ENCODE measurements around the gene STXBP6. TPM values are rescaled to one million over a fixed set of nuclear protein-coding genes. Genes with fewer than 3 reads are reported as not detected.

The STXBP6 gene
- total RNA-seq, 1 experiment from 2014 or later = 34.3 TPM

GRCh38 chr14:25055992-25056687, 6.2 kb upstream of the STXBP6 start:
- in situ Hi-C loops (cut with HindIII; ENCODE audit: low pct_unique_long_range_greater_than_20kb, low sequenced_read_pairs) = no loop called here

DNA sequence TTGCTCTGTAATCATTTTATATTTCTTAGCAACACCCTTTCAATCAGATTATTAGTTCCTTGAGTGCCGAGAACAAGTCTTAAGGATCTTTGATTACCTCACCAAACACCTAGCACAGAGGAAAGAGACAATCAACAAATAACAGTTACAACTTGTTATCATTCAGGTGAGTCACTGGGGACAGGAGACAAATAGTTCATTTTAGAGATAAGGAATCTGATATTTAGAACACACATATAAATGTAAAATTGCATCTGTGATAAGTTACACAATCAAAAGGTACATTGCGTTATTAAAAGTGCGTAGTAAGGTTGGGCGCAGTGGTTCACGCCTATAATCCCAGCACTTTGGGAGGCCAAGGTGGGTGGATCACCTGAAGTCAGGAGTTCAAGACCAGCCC, 5.1 kb upstream of the STXBP6 start:
- in situ Hi-C loops (cut with HindIII; ENCODE audit: low pct_unique_long_range_greater_than_20kb, low sequenced_read_pairs) = no loop called here
- DNase-seq (ENCODE audit: low read depth, low spot score) = no peak

More at GRCh38 chr14:25055992-25056687, 6.2 kb upstream of the STXBP6 start:
- DNase-seq (ENCODE audit: low read depth, low spot score) = no peak

DNA sequence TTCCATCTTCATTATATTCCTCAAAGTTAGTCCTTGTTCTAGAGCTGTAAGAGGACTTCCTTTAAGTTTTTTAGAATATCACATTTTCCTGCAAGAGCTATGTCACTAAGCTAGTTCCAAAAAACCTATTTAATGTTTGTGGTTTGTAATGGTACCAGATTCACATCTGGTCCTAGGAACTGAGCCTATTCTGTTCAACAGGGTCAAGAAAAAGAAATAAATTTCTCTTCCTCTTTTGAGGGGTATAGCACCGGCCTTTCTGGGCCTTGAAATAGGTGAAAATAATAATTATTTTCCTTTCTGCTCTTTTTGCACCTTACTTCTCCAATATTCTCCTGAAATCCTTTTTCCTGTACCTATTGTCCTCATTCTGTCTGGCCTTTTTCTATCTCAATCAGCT, 3.6 kb upstream of the STXBP6 start:
- no peak for DNase-seq (ENCODE audit: low read depth, low spot score)
- in situ Hi-C loops (cut with HindIII; ENCODE audit: low pct_unique_long_range_greater_than_20kb, low sequenced_read_pairs) = no loop called here

- in situ Hi-C loops (cut with HindIII; ENCODE audit: low pct_unique_long_range_greater_than_20kb, low sequenced_read_pairs) = no loop called here
- no peak for DNase-seq (ENCODE audit: low read depth, low spot score)
Observed at GRCh38 chr14:25052921-25053320, 3.0 kb upstream of the STXBP6 start.

DNA sequence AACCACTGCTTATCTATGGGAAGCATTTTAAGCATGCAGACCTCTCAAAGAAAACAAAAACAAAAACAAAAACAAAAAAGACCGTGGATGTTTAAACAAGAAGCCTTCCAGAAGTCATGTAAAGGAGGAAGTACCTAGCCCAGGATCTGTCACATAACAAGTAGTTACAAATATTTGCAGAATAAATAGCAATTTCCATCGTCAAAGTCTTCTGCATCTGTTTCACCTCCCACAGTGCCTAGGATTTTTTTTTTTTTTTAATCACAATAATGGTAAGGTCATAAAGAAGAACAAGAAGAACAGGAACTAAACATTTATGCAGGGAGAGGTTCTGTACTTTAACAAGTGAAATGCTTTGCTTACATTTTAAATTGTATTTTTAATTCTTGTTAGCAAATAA, 2.4 kb upstream of the STXBP6 start:
- no peak for DNase-seq (ENCODE audit: low read depth, low spot score)
- in situ Hi-C loops (cut with HindIII; ENCODE audit: low pct_unique_long_range_greater_than_20kb, low sequenced_read_pairs) = no loop called here

GRCh38 chr14:25050269-25051150, 563 bp upstream of the STXBP6 start:
- in situ Hi-C loops (cut with HindIII; ENCODE audit: low pct_unique_long_range_greater_than_20kb, low sequenced_read_pairs) = no loop called here
- DNase-seq (ENCODE audit: low read depth, low spot score) = no peak

GRCh38 chr14:25049093-25049567, 817 bp downstream of the STXBP6 start:
- in situ Hi-C loops (cut with HindIII; ENCODE audit: low pct_unique_long_range_greater_than_20kb, low sequenced_read_pairs) = no loop called here

GRCh38 chr14:25048170-25049016, 1.6 kb downstream of the STXBP6 start:
- in situ Hi-C loops (cut with HindIII; ENCODE audit: low pct_unique_long_range_greater_than_20kb, low sequenced_read_pairs) = no loop called here
- DNase-seq (ENCODE audit: low read depth, low spot score) = no peak

More at GRCh38 chr14:25049093-25049567, 817 bp downstream of the STXBP6 start:
- DNase-seq (ENCODE audit: low read depth, low spot score) = no peak

DNA sequence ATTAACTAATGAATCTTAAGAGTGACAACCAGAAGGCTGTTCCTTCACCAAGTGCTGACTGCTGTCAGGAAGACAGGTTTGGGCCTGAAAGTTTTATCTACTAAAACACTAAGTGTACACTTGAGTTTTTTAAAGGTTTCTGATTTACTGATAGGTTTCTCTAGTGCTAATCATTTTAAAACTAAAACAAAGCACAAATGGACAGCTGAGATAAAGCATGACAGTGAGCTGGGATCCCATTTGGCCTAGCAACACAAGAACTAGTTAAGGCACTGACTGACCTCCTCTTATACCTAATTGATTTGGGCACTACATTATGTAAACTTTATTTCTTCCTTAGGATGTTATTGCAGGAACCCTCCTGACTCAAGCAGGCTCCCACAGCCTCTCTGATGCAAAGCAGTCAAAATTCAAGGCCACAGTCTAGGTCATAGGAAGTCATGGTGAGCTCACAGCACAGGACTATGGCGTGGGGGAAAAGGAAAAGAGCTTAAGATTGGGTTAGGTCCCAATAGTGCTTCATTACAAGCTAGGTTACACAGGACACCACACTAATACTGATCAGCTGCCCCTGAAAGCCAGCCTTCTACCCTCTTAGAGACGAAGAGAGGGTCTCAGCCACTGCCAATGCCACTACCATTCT, 3.5 kb downstream of the STXBP6 start:
- no peak for DNase-seq (ENCODE audit: low read depth, low spot score)
- in situ Hi-C loops (cut with HindIII; ENCODE audit: low pct_unique_long_range_greater_than_20kb, low sequenced_read_pairs) = no loop called here

GRCh38 chr14:25044106-25044698, 5.7 kb downstream of the STXBP6 start:
- in situ Hi-C loops (cut with HindIII; ENCODE audit: low pct_unique_long_range_greater_than_20kb, low sequenced_read_pairs) = no loop called here
- no peak for DNase-seq (ENCODE audit: low read depth, low spot score)

DNA sequence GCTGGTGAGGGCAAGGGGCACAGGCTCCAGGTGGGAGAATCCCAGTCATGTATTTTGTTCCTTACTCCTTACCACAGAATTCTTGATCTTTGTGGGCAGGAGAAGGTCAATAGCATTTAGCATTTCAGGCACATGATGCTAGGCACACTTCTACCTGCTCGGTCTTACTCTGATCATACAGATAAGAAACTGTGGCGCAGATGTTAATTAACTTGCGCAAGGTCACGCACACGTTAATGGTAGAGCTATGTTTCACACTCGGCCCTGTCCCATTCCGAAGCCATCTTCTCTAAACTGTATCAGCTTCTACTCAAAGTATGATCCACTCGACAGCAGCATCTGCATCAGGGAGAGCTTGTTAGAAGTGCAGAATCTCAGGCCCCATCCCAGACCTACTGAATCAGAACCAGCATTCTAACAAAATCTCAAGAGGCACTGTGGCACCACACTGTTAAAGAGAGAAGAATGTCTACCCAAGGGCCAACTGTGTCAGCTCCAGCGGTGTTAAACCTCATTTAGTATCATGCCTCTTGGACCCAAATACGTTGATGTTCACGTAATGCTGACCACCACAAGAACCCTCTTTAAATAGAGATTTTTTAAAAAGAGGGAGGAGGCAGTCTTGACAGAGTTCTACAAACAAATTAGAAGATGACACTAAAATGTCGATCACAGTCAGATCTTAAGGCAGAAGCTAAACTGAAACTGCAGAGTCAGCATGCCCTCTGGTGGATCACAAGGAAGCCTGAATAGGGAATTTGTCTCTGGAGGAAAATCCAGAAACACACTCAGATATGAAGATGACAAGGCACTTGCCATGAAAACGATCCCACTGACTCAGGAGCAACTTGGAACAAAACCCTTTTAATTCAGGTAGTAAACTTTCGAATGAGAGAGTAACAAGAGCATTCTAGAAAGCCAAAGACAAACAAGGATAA, 7.3 kb downstream of the STXBP6 start:
- peak; percentile 65 for DNase-seq (ENCODE audit: low read depth, low spot score)
- in situ Hi-C loops (cut with HindIII; ENCODE audit: low pct_unique_long_range_greater_than_20kb, low sequenced_read_pairs) = no loop called here

GRCh38 chr14:25041898-25042297, 8.0 kb downstream of the STXBP6 start:
- in situ Hi-C loops (cut with HindIII; ENCODE audit: low pct_unique_long_range_greater_than_20kb, low sequenced_read_pairs) = no loop called here
- no peak for DNase-seq (ENCODE audit: low read depth, low spot score)

DNA sequence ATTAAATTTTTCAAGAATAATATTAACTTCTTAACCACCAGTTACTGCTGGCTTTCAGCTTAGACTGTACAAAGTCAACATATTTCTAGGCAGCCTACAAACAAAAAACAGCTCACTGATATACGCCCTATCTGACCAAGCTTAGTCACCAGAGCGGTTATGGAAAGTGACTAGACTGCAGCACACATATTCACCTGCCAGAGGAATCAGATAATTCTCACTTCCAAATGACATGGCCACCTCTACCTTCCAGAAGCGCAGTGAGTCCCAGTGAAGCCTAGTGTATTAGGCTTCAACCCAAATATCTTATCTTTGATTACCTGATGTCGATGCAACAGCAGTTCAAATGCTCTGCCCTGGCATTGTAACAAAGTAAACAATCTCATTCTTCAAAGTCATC, 8.5 kb downstream of the STXBP6 start:
- in situ Hi-C loops (cut with HindIII; ENCODE audit: low pct_unique_long_range_greater_than_20kb, low sequenced_read_pairs) = no loop called here

GRCh38 chr14:25039933-25040332, 10.0 kb downstream of the STXBP6 start:
- DNase-seq (ENCODE audit: low read depth, low spot score) = no peak
- in situ Hi-C loops (cut with HindIII; ENCODE audit: low pct_unique_long_range_greater_than_20kb, low sequenced_read_pairs) = loop anchor here (10.0 kb wide), 1 partner anchor 55 kb away; no protein-coding TSS in a partner anchor

More for the DNA sequence above, 8.5 kb downstream of the STXBP6 start:
- no peak for DNase-seq (ENCODE audit: low read depth, low spot score)

DNA sequence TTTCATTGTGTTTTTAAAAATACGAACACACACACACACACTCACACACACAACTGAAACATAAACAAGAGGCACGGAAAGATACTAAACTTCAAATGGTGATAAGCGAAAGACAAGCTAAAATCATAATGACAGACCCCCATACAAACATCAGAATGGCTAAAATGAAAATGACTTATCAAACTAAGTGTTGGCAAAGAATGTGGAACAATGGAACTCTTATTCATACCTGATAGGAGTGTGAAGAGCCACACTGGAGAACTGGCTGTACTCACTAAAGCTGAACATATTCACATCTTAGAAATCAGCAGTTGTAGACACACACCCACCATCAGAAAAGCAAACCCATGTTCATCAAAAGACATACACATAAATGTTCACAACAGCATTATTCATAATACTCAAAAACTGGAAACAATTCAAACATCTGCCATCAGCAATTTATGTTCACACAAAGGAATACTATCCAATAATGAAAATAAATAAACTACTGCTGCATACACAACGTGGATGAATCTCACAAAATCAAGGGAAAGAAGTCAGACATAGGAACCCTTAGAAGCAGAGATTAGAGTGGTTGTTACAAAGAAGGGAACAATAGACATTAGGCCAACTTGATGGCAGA, 11.8 kb downstream of the STXBP6 start:
- peak; percentile 26 for DNase-seq (ENCODE audit: low read depth, low spot score)

More for the DNA sequence above, 11.8 kb downstream of the STXBP6 start:
- in situ Hi-C loops (cut with HindIII; ENCODE audit: low pct_unique_long_range_greater_than_20kb, low sequenced_read_pairs) = loop anchor here (10.0 kb wide), 1 partner anchor 53 kb away; no protein-coding TSS in a partner anchor

Data from SK-MEL-5 (cell line).